GM12878 (cell line): Measurements from ENCODE around the gene TRPM8. TPM values are rescaled to one million over a fixed set of nuclear protein-coding genes. Genes with fewer than 3 reads are reported as not detected.

Experiments
- ATAC-seq: fragments of 200-7000 bp; cut with Tn5 transposase; 3 replicates; pipeline ENCODE4 v1.9.1; 2020; ENCODE audit warnings: mild to moderate bottlenecking, moderate library complexity
- BruUV-seq: library from RNA; stranded (reverse); fragments of 400-500 nt; replicated peaks from 2 replicates; lab custom pipeline; 2021; lab: Mats Ljungman, UMichigan
- CTCF ChIA-PET: fragments of 300-600 bp; sonication (Branson Sonifier 250); formaldehyde crosslinking; extraction: SDS; loops from one replicate; lab custom pipeline; 2021; ENCODE audit warnings: inconsistent platforms; lab: Yijun Ruan, JAX
- POLR2A ChIA-PET: fragments of 350-600 bp; formaldehyde crosslinking; extraction: SDS; loops from one replicate; lab custom pipeline; 2021; ENCODE audit warnings: inconsistent platforms; lab: Charles Lee
- RAD21 ChIA-PET: fragments of 300-600 bp; sonication (Branson Sonifier 250); formaldehyde crosslinking; loops from one replicate; lab custom pipeline; 2023; ENCODE audit warnings: antibody characterized with exemption; ENCODE audit not compliant: unreplicated experiment; lab: Charles Lee
- SMC1A ChIA-PET: fragments of 300-600 bp; sonication (Branson Sonifier 250); formaldehyde crosslinking; loops from one replicate; lab custom pipeline; 2023; ENCODE audit not compliant: unreplicated experiment, uncharacterized antibody; lab: Charles Lee
- DNase-seq: peaks from one replicate; pipeline ENCODE4 v3.0.0-alpha.2; 2011; ENCODE audit warnings: low read depth, low spot score
- FAIRE-seq: peaks from 3 replicates; lab custom pipeline; 2011; peaks lifted over from hg19 to GRCh38; lab: Jason Lieb, UNC
- H2AFZ ChIP-seq: 2 replicates; pipeline ENCODE4 v1.6.0; 2011; ENCODE audit warnings: low read depth, low read length, control low read depth; ENCODE audit not compliant: control insufficient read depth
- H3K27ac ChIP-seq: 2 replicates; pipeline ENCODE4 v1.5.1; 2011; ENCODE audit warnings: control low read depth; ENCODE audit not compliant: control insufficient read depth, insufficient read depth
- H3K27me3 ChIP-seq, 2 experiments: replicated peaks in 1 of 2; 2 replicates each; pipeline versions ENCODE4 v1.6.0 to v1.6.1; 2011; ENCODE audit warnings: low read length in 1 of 2; ENCODE audit not compliant: control insufficient read depth in 2 of 2, insufficient read depth in 2 of 2
- H3K36me3 ChIP-seq, 2 experiments: 2 replicates each; pipeline ENCODE4 v1.5.1; 2011; ENCODE audit warnings: low read length in 1 of 2; ENCODE audit not compliant: control insufficient read depth in 2 of 2, insufficient read depth in 2 of 2
- H3K4me1 ChIP-seq: 2 replicates; pipeline ENCODE4 v1.6.1; 2011; ENCODE audit warnings: mild to moderate bottlenecking, low read length, moderate library complexity, mixed read lengths; ENCODE audit not compliant: control insufficient read depth, insufficient read depth
- H3K4me2 ChIP-seq: 2 replicates; pipeline ENCODE4 v1.6.0; 2011; ENCODE audit warnings: control low read depth; ENCODE audit not compliant: control insufficient read depth, insufficient read depth
- H3K4me3 ChIP-seq: fragments of 200-600 bp; sonication (generic); 2 replicates; pipeline ENCODE4 v1.5.1; 2016
- H3K79me2 ChIP-seq: 2 replicates; pipeline ENCODE4 v1.6.0; 2011; ENCODE audit warnings: low read length; ENCODE audit not compliant: control insufficient read depth, insufficient read depth
- H3K9ac ChIP-seq: 2 replicates; pipeline ENCODE4 v1.8.0; 2011; ENCODE audit warnings: low read length, control low read depth, mixed read lengths; ENCODE audit not compliant: control insufficient read depth, insufficient read depth
- H3K9me3 ChIP-seq: replicated peaks from 3 replicates; pipeline ENCODE4 v1.5.1; 2011; ENCODE audit warnings: mild to moderate bottlenecking, low read length; ENCODE audit not compliant: control insufficient read depth, insufficient read depth
- H4K20me1 ChIP-seq: 2 replicates; pipeline ENCODE4 v1.6.0; 2011; ENCODE audit not compliant: control insufficient read depth, insufficient read depth
- BHLHE40 ChIP-seq, 2 experiments: fragments of 450-650 bp in 1 of 2; IDR thresholded peaks; 2 replicates each; pipeline ENCODE4 v1.6.1; 2011 to 2017; ENCODE audit warnings: low read depth in 2 of 2, borderline replicate concordance in 1 of 2, improper control_type of control experiment in 1 of 2, low read length in 1 of 2, mild to moderate bottlenecking in 1 of 2
- NKRF ChIP-seq: fragments of 450-650 bp; conservative IDR thresholded peaks from 2 replicates; pipeline ENCODE4 v1.6.1; 2017; ENCODE audit warnings: mild to moderate bottlenecking, moderate library complexity
- NR2C2 ChIP-seq: IDR thresholded peaks from 2 replicates; pipeline ENCODE4 v1.6.1; 2011; ENCODE audit warnings: borderline replicate concordance, low read depth; ENCODE audit not compliant: control insufficient read depth, insufficient read length
- NR2F1 ChIP-seq: fragments of 450-650 bp; conservative IDR thresholded peaks from 2 replicates; pipeline ENCODE4 v1.6.1; 2017; ENCODE audit warnings: mild to moderate bottlenecking
- TCF3 ChIP-seq: IDR thresholded peaks from 2 replicates; pipeline ENCODE4 v1.6.1; 2012; ENCODE audit warnings: low read depth, mild to moderate bottlenecking, low read length, borderline replicate concordance; ENCODE audit not compliant: insufficient read depth
- WGBS: methylation state at CpG from one replicate; pipeline ENCODE4 v1.1.6; 2016; ENCODE audit warnings: low lambda C conversion rate; ENCODE audit not compliant: insufficient replicate concordance, insufficient coverage; ENCODE audit errors: missing lambda C conversion rate; 5-methylcytosine and 5-hydroxymethylcytosine counted together
- in situ Hi-C: fragments of 300-500 bp; cut with MboI; formaldehyde crosslinking; loops from 9 replicates; pipeline ENCODE4 v1.14.3; 2018; ENCODE audit warnings: mixed read lengths
- intact Hi-C: fragments of 100-400 bp; cut with micrococcal nuclease; formaldehyde crosslinking; loops from one replicate; pipeline ENCODE4 v1.14.2; 2022; ENCODE audit not compliant: unreplicated experiment
- polyA plus RNA-seq, 11 experiments: library from polyadenylated mRNA; depleted of rRNA in 4 of 11; unstranded in 6 of 11; stranded (reverse) in 5 of 11; fragments of >200 nt; fragmentation: Nextera tagmentation in 4 of 11; fragmentation: Illumina TruSeq in 1 of 11; extraction: Ambion mirVana in 4 of 11; extraction: Trizol in 1 of 11; gene quantifications; 1 replicate in 1 of 11; 2 replicates in 10 of 11; pipeline versions ENCODE4 v1.2.1 to v1.2.3, GENCODE V29; 2011 to 2016; ENCODE audit warnings: inconsistent platforms in 2 of 11, missing spikeins in 2 of 11, low read depth in 1 of 11
- total RNA-seq, 4 experiments: library from RNA; depleted of rRNA in 3 of 4; stranded (reverse); fragments of >200 nt in 3 of 4; fragmentation: Illumina TruSeq in 1 of 4; extraction: Trizol in 1 of 4; gene quantifications; 2 replicates each; pipeline versions ENCODE4 v1.2.1 to v1.2.3, GENCODE V29; 2013 to 2021
- TF ChIP-seq, protein P1 (sequence below): IDR thresholded peaks from 2 replicates; pipeline ENCODE4 v1.6.1; 2012; ENCODE audit warnings: low read length, inconsistent platforms

The TRPM8 gene
- total and polyA plus RNA-seq, 10 of the 15 experiments (the other 5 are each of a cell fraction or from before 2014, with no cell fraction given) = 3.9 TPM; not detected in 9

- TF ChIP-seq BHLHE40 (IDR thresholded peaks at IDR 0.05; ENCODE audit: borderline replicate concordance in 1 of 2, low read depth in 2 of 2, low read length in 1 of 2) = no peak
- no peak for TF ChIP-seq TCF3
- peak; percentile 63 for TF ChIP-seq NR2F1
- TF ChIP-seq, protein P1, sequence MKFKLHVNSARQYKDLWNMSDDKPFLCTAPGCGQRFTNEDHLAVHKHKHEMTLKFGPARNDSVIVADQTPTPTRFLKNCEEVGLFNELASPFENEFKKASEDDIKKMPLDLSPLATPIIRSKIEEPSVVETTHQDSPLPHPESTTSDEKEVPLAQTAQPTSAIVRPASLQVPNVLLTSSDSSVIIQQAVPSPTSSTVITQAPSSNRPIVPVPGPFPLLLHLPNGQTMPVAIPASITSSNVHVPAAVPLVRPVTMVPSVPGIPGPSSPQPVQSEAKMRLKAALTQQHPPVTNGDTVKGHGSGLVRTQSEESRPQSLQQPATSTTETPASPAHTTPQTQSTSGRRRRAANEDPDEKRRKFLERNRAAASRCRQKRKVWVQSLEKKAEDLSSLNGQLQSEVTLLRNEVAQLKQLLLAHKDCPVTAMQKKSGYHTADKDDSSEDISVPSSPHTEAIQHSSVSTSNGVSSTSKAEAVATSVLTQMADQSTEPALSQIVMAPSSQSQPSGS = no peak
- TF ChIP-seq NKRF = no peak
- TF ChIP-seq NR2C2 = no peak
- peaks cover 0 to 3% of the 10 kb centered on the region in 2 experiments; a peak in 3 of 4 replicates for H3K27me3 ChIP-seq
- H3K4me2 ChIP-seq = no peak overlapping the region
- no peak overlapping the region for H3K9ac ChIP-seq
- H3K36me3 ChIP-seq = no peaks in the 10 kb centered on the region
- H4K20me1 ChIP-seq = no peaks in the 10 kb centered on the region
- in situ Hi-C loops = loop anchor here (25.0 kb wide), 1 partner anchor 541 kb away; no protein-coding TSS in a partner anchor
- POLR2A ChIA-PET = interaction anchor here (0.7 kb wide), 1 partner anchor 156 kb away, joined by 3 read pairs; no protein-coding TSS in a partner anchor
- ATAC-seq (no peak), FAIRE-seq (no peak), DNase-seq (no peak)
- no peaks in the 10 kb centered on the region for H3K79me2 ChIP-seq
- CTCF ChIA-PET = no interaction called here
- H3K4me3 ChIP-seq = no peak overlapping the region
- H2AFZ ChIP-seq = no peak overlapping the region
- no peaks in the 10 kb centered on the region for H3K9me3 ChIP-seq
- H3K4me1 ChIP-seq = no peaks in the 10 kb centered on the region
- SMC1A ChIA-PET = interaction anchor here (1.1 kb wide), 1 partner anchor 12 kb away, joined by 3 read pairs; no protein-coding TSS in a partner anchor
- RAD21 ChIA-PET = no interaction called here
- H3K27ac ChIP-seq = no peak overlapping the region
- intact Hi-C loops = no loop called here
- 65% methylated on average over 5 of the region's 5 CpGs for WGBS
- no TSS peak for BruUV-seq
These were observed 78.8 kb downstream of the TRPM8 start for GRCh38 chr2:233996000-233996399.
